ENCODE measurements around the gene TNRC18.

The TNRC18 gene

DNA sequence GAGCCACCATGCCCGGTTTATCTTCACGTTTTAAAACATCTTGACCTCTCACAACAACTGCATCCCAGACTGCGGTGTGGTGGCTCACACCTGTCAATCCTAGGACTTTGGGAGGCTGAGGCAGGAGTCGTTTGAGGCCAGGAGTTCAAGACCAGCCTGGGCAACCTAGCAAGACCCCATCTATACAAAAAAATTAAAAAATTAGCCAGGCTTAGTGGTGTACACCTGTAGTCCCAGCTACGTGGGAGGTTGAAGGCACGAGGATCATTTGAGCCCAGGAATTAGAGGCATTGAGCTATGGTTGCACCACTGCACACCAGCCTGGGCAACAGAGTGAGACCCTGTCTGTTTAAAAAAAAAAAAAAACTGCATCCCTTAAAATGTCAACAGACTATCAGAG lies 20.2 kb downstream of the TNRC18 start:
- TF ChIP-seq, protein P1, sequence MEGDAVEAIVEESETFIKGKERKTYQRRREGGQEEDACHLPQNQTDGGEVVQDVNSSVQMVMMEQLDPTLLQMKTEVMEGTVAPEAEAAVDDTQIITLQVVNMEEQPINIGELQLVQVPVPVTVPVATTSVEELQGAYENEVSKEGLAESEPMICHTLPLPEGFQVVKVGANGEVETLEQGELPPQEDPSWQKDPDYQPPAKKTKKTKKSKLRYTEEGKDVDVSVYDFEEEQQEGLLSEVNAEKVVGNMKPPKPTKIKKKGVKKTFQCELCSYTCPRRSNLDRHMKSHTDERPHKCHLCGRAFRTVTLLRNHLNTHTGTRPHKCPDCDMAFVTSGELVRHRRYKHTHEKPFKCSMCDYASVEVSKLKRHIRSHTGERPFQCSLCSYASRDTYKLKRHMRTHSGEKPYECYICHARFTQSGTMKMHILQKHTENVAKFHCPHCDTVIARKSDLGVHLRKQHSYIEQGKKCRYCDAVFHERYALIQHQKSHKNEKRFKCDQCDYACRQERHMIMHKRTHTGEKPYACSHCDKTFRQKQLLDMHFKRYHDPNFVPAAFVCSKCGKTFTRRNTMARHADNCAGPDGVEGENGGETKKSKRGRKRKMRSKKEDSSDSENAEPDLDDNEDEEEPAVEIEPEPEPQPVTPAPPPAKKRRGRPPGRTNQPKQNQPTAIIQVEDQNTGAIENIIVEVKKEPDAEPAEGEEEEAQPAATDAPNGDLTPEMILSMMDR (IDR thresholded peaks at IDR 0.05; ENCODE audit: control insufficient read depth, extremely low read depth, insufficient read depth): no peak
- no peak overlapping the region for H3K4me3 ChIP-seq (ENCODE audit: low read depth, low read length)
- no peak for DNase-seq (ENCODE audit: low read depth)

DNA sequence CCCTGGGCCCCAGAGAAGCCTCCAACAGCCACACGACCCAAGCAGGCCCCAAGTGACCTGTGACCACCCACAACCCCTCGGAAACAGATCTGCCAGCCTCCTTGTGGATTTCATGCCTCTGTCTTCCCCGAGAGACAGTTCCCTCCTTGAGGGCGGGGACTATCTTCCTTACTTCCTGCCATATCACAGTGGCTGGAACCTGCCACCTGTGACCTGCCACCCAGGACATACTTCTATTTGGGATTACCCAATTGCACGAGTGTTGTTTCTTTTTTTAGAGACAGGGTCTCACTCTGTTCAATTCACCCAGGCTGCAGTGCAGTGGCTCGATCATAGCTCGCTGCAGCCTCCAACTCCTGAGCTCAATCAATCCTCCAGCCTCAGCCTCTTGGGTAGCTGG lies 25.9 kb downstream of the TNRC18 start:
- TF ChIP-seq, protein P1 (IDR thresholded peaks at IDR 0.05; ENCODE audit: control insufficient read depth, extremely low read depth, insufficient read depth): no peak
- no peak overlapping the region for H3K4me3 ChIP-seq (ENCODE audit: low read depth, low read length)
- no peak for DNase-seq (ENCODE audit: low read depth)

DNA sequence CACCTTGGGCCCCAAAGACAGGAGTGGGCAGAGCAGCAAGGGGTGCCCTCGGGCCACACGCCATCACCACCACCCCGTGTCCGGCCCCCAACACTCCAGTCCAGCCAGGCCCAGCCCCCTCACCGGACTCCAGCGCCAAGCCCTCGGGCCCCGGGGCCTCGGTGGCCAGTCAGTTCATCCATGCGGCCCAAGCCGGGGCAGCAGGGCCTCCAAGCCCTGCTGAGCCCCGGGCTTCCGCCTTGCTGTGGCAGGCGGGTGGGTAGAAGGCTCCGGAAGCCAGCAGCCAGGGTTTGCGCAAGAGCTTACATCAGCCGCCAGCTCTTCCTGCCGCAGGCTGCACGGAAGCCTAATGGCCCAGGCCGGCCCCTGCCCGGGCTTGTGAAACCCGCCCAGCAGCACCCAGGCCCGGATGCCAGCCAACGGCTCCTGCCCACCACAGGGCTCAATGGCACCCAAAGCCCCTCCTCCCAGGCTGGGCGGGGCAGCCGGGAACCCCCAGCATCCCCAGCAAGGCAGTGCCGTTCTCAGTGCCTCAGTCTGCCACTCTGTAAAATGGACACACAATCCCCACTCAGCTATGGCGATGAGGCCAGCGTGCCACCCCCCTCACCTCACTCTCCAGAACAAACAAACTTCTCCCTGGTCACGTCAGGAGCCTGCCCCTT lies 26.5 kb downstream of the TNRC18 start:
- TF ChIP-seq, protein P1 (IDR thresholded peaks at IDR 0.05; ENCODE audit: control insufficient read depth, extremely low read depth, insufficient read depth): no peak

DNA sequence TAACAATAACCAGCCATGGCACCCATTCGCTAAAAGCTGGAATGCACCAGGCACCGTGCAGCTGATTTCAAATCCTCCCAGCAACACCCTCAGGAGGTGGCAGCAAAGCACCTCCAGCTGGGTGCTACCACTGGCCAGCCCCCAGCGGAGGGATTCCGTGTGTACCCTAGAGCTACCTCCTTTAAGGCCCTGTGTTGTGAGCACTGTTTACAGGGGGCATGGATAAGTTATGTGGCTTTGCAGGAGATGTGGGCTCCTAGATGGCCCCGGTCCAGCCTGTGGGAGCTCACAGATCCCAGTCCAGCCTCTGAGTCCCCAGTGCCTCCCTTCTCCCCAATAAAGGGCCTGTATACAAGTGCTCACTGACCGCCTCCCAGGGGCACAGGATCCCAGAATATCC lies 27.1 kb downstream of the TNRC18 start:
- TF ChIP-seq, protein P1 (IDR thresholded peaks at IDR 0.05; ENCODE audit: control insufficient read depth, extremely low read depth, insufficient read depth): no peak
- no peak overlapping the region for H3K4me3 ChIP-seq (ENCODE audit: low read depth, low read length)
- DNase-seq (ENCODE audit: low read depth): no peak

More for the DNA sequence above, 26.5 kb downstream of the TNRC18 start:
- no peak for DNase-seq (ENCODE audit: low read depth)
- H3K4me3 ChIP-seq (ENCODE audit: low read depth, low read length): no peak overlapping the region

DNA sequence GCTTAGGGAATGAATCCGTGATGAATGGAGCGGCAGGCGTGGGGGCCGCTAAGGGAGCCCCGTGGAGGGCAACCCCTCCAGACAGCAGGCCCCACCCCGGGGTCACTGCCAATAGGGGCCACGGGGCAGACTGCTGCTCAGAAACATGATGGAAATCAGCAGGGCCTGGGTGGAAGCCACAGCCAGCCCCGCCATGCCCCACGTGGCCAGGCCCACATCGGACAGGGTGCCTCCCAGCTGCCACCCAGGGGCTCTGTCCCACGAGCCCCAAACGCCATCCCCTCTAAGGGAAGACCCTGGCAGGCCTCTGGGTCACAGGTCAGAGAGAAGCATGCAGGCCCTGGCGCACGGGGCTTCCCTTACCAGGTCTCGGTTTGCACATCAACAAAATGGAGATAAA lies 28.4 kb downstream of the TNRC18 start:
- DNase-seq (ENCODE audit: low read depth): no peak
- no peak overlapping the region for H3K4me3 ChIP-seq (ENCODE audit: low read depth, low read length)
- TF ChIP-seq, protein P1 (IDR thresholded peaks at IDR 0.05; ENCODE audit: control insufficient read depth, extremely low read depth, insufficient read depth): no peak

DNA sequence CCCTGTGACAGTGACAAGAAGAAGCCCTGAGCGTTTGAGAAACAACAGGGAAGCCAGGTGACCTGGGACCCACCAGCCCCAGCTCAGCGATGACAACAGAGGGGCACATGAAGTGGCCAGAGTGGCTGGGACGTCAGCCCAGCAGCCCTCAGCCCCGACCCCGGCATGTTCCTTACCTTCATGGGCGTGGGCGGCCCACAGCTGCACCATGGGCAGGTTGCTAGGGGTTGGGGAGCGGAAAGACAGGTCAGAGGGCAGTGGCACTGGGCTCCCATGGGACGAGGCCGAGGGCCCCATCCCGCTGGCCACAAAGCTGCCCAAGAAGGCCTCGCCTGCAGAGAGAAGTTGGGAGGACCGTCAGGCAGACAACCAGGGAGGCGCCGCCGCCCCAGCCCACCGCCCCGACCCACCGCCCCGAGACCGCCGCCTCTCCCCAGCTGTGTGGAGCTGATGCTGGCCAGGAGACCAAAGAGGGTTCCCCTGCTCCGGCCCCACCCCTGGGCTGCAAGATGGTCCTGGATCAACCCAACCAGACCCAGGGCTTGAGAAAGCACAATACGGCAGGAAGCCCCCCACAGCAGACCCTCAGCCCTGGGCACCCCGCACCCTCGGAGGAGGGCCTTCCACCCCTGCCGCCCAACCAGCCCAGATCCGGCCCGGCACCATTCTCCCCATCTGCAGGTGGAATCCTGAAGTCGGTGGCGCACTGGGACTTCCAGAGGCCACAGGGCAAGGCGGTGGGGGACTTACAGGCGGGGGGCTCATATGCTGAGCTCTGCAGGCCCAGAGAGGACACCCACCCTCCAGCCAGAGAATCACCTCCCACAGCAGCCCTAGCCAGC lies 29.1 kb downstream of the TNRC18 start:
- no peak for DNase-seq (ENCODE audit: low read depth)

More for the DNA sequence above, 29.1 kb downstream of the TNRC18 start:
- TF ChIP-seq, protein P1 (IDR thresholded peaks at IDR 0.05; ENCODE audit: control insufficient read depth, extremely low read depth, insufficient read depth): no peak
- H3K4me3 ChIP-seq (ENCODE audit: low read depth, low read length): no peak overlapping the region

Data from LNCaP clone FGC (cell line).